Measurements from ENCODE around the gene S100A12.

DNA sequence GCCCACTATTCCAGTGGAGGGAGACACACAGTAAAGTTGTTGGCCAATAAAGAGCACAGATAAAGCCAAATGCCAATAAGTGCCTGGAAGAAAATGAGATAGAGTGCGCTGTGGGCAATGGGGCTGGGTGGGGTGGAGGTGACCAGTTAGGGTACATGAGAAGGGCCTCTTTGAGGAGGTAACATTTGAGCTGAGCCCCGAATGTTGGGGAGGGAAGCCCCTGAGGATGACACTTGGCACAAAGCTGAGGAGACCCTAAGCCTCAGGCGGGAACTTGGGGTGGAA lies 16.8 kb downstream of the S100A12 start:
- TF ChIP-seq, protein P1, sequence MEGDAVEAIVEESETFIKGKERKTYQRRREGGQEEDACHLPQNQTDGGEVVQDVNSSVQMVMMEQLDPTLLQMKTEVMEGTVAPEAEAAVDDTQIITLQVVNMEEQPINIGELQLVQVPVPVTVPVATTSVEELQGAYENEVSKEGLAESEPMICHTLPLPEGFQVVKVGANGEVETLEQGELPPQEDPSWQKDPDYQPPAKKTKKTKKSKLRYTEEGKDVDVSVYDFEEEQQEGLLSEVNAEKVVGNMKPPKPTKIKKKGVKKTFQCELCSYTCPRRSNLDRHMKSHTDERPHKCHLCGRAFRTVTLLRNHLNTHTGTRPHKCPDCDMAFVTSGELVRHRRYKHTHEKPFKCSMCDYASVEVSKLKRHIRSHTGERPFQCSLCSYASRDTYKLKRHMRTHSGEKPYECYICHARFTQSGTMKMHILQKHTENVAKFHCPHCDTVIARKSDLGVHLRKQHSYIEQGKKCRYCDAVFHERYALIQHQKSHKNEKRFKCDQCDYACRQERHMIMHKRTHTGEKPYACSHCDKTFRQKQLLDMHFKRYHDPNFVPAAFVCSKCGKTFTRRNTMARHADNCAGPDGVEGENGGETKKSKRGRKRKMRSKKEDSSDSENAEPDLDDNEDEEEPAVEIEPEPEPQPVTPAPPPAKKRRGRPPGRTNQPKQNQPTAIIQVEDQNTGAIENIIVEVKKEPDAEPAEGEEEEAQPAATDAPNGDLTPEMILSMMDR (IDR thresholded peaks at IDR 0.05 in 8 of 11, conservative IDR thresholded peaks at IDR 0.05 in 3 of 11), result no peak
- TF ChIP-seq POLR2AphosphoS5 (IDR thresholded peaks at IDR 0.05), result no peak
